A549 treated with RU486 at 1 μM for 4 hours (cell line): ENCODE measurements around the gene TAS2R40. TPM values are rescaled to one million over a fixed set of nuclear protein-coding genes. Genes with fewer than 3 reads are reported as not detected.

ENCODE experiments used
- total RNA-seq: library from RNA; stranded (reverse); fragments of 200-300 nt; extraction: Qiagen RNA extraction; gene quantifications from 5 replicates; pipeline ENCODE4 v1.2.3, GENCODE V29; 2022; ENCODE audit warnings: low read depth

Gene TAS2R40
- total RNA-seq: not detected in 5 replicates

DNA sequence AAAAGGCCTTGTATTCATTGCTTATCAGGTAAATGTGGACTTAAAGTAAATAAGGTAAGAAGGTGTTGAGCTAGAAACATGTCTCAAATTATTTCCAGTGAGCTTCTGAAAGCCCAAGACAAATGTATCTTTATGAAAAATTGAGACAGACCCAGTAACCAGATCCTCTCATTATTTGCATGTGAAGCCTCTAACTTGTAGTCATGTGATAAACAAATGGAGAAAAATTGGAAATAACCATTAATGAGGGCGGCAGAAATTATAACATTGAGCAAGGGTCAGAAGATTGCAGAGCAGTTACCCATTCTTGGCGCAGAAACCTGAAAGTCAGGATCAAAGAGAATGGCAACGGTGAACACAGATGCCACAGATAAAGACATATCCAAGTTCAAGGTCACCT, at the start of gene TAS2R40:
Gene TAS2R40 (plus strand): TSS at position 301 of the 400 bp plus-strand sequence. CDS start 42 bp downstream, at position 343.

DNA sequence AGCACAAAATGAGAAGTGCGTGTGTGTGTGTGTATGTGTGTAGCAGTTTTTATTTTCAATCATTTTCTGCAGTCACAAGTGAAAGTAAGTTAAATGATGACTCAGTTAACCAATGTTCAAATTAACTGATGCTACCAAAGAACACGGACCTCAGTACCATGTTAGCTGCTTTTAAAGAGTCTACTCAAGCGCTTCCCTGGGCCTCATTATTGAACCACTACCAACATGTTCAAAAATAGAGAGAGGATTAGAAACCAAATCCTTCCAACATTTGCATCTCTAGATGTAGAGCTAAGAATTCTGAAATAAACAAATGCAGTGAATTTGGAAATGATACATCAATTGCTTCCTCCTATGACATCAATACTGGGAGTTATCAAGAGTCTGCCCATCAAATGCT, 38.8 kb upstream of the TAS2R40 start, which contains the start of gene TAS2R39:
Gene TAS2R39 (plus strand): TSS at position 396 of the 400 bp plus-strand sequence. CDS start 0 bp downstream, at position 396.

GRCh38 chr7:143263266-143264195, 41.7 kb downstream of the TAS2R40 start, which contains the start of gene GSTK1:
Gene GSTK1 (plus strand): TSS chr7:143263441. CDS start chr7:143263514, 73 bp downstream.

Other genes with a start within 250 kb of the TAS2R40 start
- gene OR9A2, start 194.9 kb upstream of the TAS2R40 start, total RNA-seq: not detected in 5 replicates
- not detected in 5 replicates for gene OR6V1, start 169.7 kb upstream of the TAS2R40 start, total RNA-seq
- 0.28 TPM in 1 of 5 replicates, not detected in the others for gene PIP, start 90.0 kb upstream of the TAS2R40 start, total RNA-seq
- not detected in 5 replicates for gene TAS2R39, start 38.6 kb upstream of the TAS2R40 start, total RNA-seq
- gene GSTK1, start 41.4 kb downstream of the TAS2R40 start, total RNA-seq: 111 to 134 TPM (median 116 TPM) in 5 replicates
- 0.85 to 1.7 TPM (median 1.4 TPM) in 5 replicates for gene TMEM139, start 62.9 kb downstream of the TAS2R40 start, total RNA-seq
- 17.1 to 23.9 TPM (median 20.9 TPM) in 5 replicates for gene CASP2, start 66.3 kb downstream of the TAS2R40 start, total RNA-seq
- 0.06 to 0.11 TPM in 2 of 5 replicates, not detected in the others for gene CLCN1, start 94.1 kb downstream of the TAS2R40 start, total RNA-seq
- gene FAM131B, start 140.7 kb downstream of the TAS2R40 start, total RNA-seq: 0.33 to 0.71 TPM (median 0.46 TPM) in 5 replicates
- 142 to 207 TPM (median 178 TPM) in 5 replicates for gene ZYX, start 159.3 kb downstream of the TAS2R40 start, total RNA-seq
- gene EPHA1, start 186.8 kb downstream of the TAS2R40 start, total RNA-seq: not detected in 5 replicates
- gene TAS2R60, start 221.4 kb downstream of the TAS2R40 start, total RNA-seq: not detected in 5 replicates